ENCODE measurements around the gene TFIP11. TPM values are rescaled to one million over a fixed set of nuclear protein-coding genes. Genes with fewer than 3 reads are reported as not detected.

TFIP11 gene
- polyA plus RNA-seq, 2 of the 4 experiments (the other 2 are of a cell fraction) = 21.1 to 28.8 TPM

- 90% methylated on average over 8 of the region's 8 CpGs for WGBS (ENCODE audit: missing lambda C conversion rate)
- CTCF ChIA-PET = interaction anchor here (0.6 to 1.2 kb wide), 2 partner anchors 80 to 1333 kb away, joined by 3 to 5 read pairs; no protein-coding TSS in a partner anchor
- H3K4me3 ChIP-seq = no peak overlapping the region
- no peak for ATAC-seq
- TF ChIP-seq HDAC2 (IDR thresholded peaks at IDR 0.05) = no peak
- TF ChIP-seq HOXB13 (CRISPR knock-in tag; IDR thresholded peaks at IDR 0.05; ENCODE audit: low read depth) = no peak
- H3K27ac ChIP-seq = no peak overlapping the region
- no peak for DNase-seq (ENCODE audit: low read depth in 1 of 2, low spot score in 1 of 2)
- no peaks in the 10 kb centered on the region for H3K9me3 ChIP-seq
- no peak overlapping the region for H3K4me2 ChIP-seq
- no peak for FAIRE-seq
- POLR2A ChIA-PET = no interaction called here
- no peaks in the 10 kb centered on the region for H3K4me1 ChIP-seq
Measured at GRCh38 chr22:26444777-26445176, 67.5 kb downstream of the TFIP11 start.

DNA sequence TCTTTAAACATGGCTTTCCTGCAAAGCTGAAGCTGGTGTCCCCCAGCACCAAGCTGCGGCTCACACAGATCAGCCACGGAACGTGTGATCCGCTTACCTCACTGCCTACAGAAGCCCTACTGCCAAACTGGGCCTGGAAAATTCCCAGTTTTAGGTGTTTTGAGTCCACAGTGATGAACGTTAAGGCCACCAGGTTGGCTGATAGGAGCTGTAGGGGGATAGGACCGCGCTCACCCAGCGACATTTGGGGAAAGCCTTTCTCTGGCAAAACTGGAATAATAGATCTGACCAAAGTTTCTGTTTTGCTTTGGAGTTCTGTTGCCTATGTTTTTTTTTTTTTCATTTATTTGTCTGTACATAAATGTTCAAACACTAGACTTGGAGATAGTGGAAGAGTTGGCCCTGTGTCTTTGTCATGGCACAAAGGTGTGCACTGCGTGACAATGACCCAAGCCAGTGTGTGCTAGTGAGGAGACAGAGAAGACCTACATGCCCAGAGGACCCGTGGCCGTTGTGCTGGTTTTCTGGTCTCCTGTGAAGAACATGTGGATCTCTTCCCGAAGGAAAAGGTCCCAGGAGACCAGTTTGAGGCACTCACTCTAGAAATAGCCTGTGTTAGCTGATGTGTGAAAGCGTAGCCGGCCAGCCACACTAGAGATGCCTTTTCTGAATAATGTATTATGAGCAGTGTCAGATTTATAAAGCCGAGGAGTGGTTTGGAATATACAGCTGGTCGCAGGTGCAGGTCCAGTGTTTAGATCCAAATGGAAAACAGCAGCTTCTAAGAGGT lies 68.2 kb downstream of the TFIP11 start:
- Histone ChIP-seq H3K4me1 (no peaks in the 10 kb centered on the region), H3K4me3 (no peak overlapping the region), H3K4me2 (no peak overlapping the region), H3K27ac (no peak overlapping the region), H3K9me3 (no peaks in the 10 kb centered on the region)
- TF ChIP-seq GATA3 (IDR thresholded peaks at IDR 0.05; ENCODE audit: borderline replicate concordance) (no peak), HEYL (CRISPR knock-in tag; IDR thresholded peaks at IDR 0.05) (no peak), CBX2 (IDR thresholded peaks at IDR 0.05; ENCODE audit: borderline replicate concordance, low read depth) (no peak), POLR2AphosphoS2 (conservative IDR thresholded peaks at IDR 0.05; ENCODE audit: low read length) (no peak), HMGXB4 (CRISPR knock-in tag; IDR thresholded peaks at IDR 0.05; ENCODE audit: borderline replicate concordance) (no peak), RFX5 (IDR thresholded peaks at IDR 0.05) (no peak)
- ATAC-seq (no peak), DNase-seq (ENCODE audit: low read depth in 1 of 2, low spot score in 1 of 2) (no peak), FAIRE-seq (no peak)
- CTCF ChIA-PET = interaction anchor here (0.6 to 1.2 kb wide), 3 partner anchors 46 to 1334 kb away, joined by 3 to 5 read pairs (median 4); no protein-coding TSS in a partner anchor
- POLR2A ChIA-PET = no interaction called here
- WGBS (ENCODE audit: missing lambda C conversion rate) = 92% methylated on average over 13 of the region's 16 CpGs

- ChIA-PET CTCF (interaction anchor here (1.4 kb wide), 1 partner anchor 31 kb away, joined by 7 read pairs; no protein-coding TSS in a partner anchor), POLR2A (no interaction called here)
- ATAC-seq = no peak
Measured at GRCh38 chr22:26442086-26442756, 70.1 kb downstream of the TFIP11 start.

More at GRCh38 chr22:26442086-26442756, 70.1 kb downstream of the TFIP11 start:
- no peak overlapping the region for H3K4me3 ChIP-seq
- no peak overlapping the region for H3K4me2 ChIP-seq
- 94% methylated on average over 4 of the region's 4 CpGs for WGBS (ENCODE audit: missing lambda C conversion rate)
- no peaks in the 10 kb centered on the region for H3K4me1 ChIP-seq
- H3K27ac ChIP-seq = no peak overlapping the region
- TF ChIP-seq HEYL (CRISPR knock-in tag; IDR thresholded peaks at IDR 0.05) (no peak), RARB (CRISPR knock-in tag; IDR thresholded peaks at IDR 0.05) (no peak), HOXB5 (CRISPR knock-in tag; IDR thresholded peaks at IDR 0.05) (no peak), HES2 (IDR thresholded peaks at IDR 0.05) (no peak), RFX5 (IDR thresholded peaks at IDR 0.05) (no peak), RCOR1 (IDR thresholded peaks at IDR 0.05; ENCODE audit: low read depth, low read length) (no peak), KDM1A (IDR thresholded peaks at IDR 0.05; ENCODE audit: low read depth) (no peak), RAD21 (conservative IDR thresholded peaks at IDR 0.05 in 1 of 2, IDR thresholded peaks at IDR 0.05 in 1 of 2) (no peak), NPAS2 (CRISPR knock-in tag; IDR thresholded peaks at IDR 0.05; ENCODE audit: borderline replicate concordance) (no peak), POLR2A (IDR thresholded peaks at IDR 0.05; ENCODE audit: low read length) (no peak), CHD4 (IDR thresholded peaks at IDR 0.05; ENCODE audit: borderline replicate concordance) (no peak), BHLHE40 (IDR thresholded peaks at IDR 0.05; ENCODE audit: low read depth, low read length) (no peak), JUNB (IDR thresholded peaks at IDR 0.05) (no peak), HOXB13 (CRISPR knock-in tag; IDR thresholded peaks at IDR 0.05; ENCODE audit: low read depth) (no peak), EHF (CRISPR knock-in tag; IDR thresholded peaks at IDR 0.05) (no peak)
- TF ChIP-seq, protein P1, sequence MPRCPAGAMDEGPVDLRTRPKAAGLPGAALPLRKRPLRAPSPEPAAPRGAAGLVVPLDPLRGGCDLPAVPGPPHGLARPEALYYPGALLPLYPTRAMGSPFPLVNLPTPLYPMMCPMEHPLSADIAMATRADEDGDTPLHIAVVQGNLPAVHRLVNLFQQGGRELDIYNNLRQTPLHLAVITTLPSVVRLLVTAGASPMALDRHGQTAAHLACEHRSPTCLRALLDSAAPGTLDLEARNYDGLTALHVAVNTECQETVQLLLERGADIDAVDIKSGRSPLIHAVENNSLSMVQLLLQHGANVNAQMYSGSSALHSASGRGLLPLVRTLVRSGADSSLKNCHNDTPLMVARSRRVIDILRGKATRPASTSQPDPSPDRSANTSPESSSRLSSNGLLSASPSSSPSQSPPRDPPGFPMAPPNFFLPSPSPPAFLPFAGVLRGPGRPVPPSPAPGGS (IDR thresholded peaks at IDR 0.05) = no peak
- TF ChIP-seq, protein P2, sequence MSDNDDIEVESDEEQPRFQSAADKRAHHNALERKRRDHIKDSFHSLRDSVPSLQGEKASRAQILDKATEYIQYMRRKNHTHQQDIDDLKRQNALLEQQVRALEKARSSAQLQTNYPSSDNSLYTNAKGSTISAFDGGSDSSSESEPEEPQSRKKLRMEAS (IDR thresholded peaks at IDR 0.05) = no peak
- H3K9me3 ChIP-seq = no peaks in the 10 kb centered on the region
- no peak for FAIRE-seq
- no peak for DNase-seq (ENCODE audit: low read depth in 1 of 2, low spot score in 1 of 2)

Measured in A549 (cell line).